HG02870 (cell line): ENCODE data around the gene COG5.
"Not testable (repeated sequence)": the region's sequence is repeated elsewhere in the genome, so short reads cannot be mapped to it uniquely, and the experiment has no call there.

Experiments used
- ATAC-seq: cut with Tn5 transposase; IDR thresholded peaks from one replicate; pipeline ENCODE4 v1.9.1; 2021; ENCODE audit warnings: mild to moderate bottlenecking, moderate library complexity; ENCODE audit not compliant: unreplicated experiment

COG5 gene

DNA sequence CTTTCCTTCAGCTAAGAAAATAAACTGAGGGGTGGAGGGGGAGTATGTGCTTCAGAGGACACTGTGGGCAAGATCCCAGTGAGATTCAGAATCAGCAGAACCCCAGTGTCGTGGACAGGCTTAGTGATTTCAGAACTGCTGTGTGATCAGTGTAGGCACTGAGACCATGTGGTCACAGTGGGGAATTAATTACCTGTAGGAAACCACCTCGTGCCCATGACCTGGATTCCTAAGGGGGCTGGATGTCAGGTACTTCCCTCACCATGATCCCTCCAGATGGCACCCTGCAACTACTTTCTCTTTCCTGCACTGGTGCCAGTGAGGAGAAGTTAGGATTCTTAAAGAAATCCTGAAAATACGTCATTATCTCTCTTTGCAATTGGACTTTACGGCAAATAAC lies 330.5 kb downstream of the COG5 start:
- no peak for ATAC-seq

GRCh38 chr7:107232568-107233090 lies 331.1 kb downstream of the COG5 start:
- ATAC-seq = no peak

GRCh38 chr7:107230334-107230733 lies 333.4 kb downstream of the COG5 start:
- no peak for ATAC-seq

DNA sequence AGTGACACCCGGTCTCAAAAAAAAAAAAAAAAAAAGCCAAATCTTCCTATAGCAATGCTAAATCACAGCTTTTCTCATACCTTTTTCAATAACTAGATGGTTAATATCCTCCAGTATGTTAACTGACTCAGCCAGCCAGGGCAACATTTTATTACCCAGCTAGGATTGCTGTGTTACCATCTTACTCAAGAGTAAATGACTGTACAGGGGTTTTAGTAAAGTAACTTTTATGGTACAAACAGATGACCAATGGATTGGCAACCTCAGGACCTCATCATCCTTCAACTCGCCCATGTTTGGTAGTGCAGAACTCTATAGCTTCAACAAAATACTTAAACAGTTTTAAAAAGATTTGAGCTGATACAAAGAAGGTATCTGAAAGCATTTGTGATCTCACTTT lies 335.4 kb downstream of the COG5 start:
- ATAC-seq = no peak

DNA sequence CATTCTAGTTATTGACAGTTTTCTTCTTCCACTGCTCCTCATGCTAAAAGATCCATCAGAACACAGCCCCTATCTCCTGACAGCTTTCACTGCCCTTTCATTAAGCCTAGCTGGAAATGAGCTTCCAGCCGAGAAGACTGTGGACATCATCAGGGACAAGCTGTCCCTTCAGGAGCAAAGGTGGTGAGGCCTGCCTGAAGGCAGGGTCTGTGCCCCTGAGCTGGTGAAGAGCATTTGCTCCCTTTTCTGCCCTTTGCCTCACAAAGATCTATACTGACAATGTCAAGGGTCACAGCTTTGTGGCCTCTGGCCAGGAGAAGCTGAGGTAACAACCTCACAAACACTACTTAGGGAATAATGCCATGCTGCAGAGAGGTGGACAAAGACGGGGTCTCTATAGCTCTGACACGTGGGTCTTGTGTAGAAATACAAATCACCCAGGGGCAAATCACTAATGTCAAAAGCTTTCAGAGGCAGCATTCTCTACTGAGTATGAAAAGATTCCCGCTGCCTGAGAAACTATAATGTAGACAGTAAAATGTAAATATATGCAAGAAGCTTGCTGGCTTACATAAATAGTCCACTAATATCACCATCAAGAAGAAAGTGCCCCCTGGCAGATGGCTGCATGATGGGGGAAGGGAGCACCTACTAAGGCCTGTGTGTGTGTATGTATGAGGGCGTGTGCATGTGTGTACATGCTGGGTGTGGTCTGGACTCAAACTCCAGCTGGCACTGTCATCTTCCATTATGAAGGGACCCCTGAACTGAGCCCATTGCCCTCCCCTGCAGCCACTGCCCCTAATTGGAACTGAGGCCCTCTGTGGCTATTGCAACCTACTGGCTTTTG lies 339.1 kb downstream of the COG5 start:
- no peak for ATAC-seq

GRCh38 chr7:107220806-107221205 lies 342.9 kb downstream of the COG5 start:
- ATAC-seq = not testable (repeated sequence)

DNA sequence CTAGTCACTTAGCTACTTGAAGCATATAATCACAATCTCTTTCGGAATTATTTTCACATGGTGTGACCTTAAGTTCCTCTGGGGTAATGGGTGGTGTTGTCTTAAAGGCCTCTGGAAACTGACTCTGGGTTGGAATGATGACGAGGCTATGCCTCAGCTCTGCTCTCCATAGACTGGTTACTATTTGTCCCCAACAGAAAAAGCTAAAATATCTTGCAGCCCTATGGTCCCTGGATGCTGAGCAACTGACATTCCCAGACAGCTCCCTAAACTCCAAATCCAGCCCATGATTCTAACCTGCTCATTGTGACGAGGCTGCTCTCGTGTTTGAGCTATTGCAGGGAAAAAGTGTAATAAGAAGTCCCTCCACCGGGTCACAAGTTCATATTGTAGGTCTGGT lies 343.4 kb downstream of the COG5 start:
- ATAC-seq = no peak

GRCh38 chr7:107219563-107220244 lies 344.0 kb downstream of the COG5 start:
- no peak for ATAC-seq

- ATAC-seq = no peak
Measured at GRCh38 chr7:107213945-107214344, 349.8 kb downstream of the COG5 start.

DNA sequence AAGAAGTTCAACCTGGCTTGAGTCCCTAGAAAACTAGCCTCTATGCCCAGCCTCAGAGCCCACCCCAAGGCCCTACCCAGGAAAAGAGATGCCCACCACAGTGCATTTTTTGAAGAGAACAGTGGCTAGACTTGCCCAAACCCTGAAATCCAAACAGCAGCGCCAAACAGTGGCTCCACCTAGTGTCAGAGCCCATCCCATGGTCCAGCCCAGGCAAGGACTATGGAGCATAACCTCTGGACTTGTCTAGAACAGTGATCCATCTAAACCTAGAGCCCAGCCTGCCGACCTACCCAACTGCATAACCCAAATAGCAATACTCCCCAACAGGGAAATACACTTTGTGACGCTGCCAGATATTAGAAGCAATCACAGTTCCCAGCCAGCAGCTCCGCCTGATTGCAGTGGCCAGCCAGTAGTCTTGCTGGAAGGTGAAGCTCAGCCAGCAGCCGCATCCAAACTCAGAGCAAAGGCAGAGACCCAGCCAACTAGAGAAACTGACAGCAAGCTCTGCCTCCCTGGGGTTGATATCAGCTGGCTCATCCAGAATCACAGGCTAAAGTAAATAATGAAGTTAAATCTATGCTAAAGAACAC lies 350.4 kb downstream of the COG5 start:
- ATAC-seq = no peak

- ATAC-seq = no peak
Measured at GRCh38 chr7:107212725-107213124, 351.0 kb downstream of the COG5 start.

DNA sequence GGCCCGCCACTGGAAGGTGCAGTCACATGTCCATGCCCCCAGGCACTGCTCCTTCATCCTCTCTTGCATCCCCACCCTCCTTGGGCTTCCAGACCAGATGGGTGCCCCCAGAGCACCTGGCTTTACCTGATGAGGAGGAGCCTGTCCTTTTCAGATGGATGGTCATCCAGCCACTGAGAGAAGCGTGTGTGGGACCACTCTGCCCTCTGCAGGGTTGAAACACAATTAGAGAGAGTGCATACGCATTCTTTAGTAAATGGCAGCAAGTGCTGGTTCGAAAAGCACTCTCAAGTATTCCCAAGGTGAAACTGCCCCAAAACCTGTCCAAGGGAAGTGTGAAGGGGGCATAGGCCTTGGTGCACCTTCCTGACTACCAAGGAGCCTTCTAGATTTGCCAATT lies 353.3 kb downstream of the COG5 start:
- ATAC-seq = no peak

GRCh38 chr7:107209565-107209964 lies 354.2 kb downstream of the COG5 start:
- no peak for ATAC-seq

DNA sequence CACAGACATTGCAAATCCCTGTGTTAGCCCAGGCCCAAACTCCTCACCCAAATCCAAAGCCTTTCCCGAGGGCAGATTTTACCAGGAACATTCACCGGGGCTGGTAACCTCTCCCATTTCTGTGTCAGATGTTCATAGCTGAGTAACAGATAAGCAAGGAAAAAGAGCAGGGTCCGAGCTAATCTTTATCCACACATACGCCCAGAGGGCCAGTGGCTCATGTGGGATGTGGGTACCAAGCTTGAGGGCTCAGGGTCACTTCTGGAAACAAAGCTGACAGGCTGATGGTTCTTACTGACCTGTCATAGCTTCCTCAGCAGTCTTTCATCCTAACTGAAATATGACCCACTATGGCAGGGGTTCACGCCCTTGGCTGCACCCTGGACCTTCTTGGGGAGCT lies 355.2 kb downstream of the COG5 start:
- no peak for ATAC-seq

DNA sequence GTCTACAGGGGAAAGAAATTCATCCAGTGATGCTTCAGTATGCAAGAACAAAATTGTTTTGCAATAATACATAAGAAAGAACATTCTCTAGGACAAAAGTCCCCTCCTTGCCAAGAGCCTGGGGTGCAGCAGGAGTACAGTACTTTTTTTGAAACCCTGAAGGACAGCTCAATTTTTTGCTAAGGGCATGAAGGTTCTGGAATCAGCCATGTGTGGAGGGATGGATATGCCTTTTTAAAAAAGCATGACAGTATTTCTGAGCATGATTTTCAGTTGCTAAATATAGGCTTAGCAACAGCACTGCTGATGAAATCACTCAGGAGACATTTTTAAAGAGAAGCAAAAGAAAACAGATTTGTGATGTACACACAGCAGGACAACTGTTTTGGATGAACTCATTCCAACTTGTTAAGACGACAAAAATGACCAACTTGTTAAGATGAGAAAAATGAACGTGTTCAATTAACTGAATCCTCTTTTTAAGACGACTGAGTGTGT lies 355.6 kb downstream of the COG5 start:
- ATAC-seq = no peak

GRCh38 chr7:107207459-107207858 lies 356.3 kb downstream of the COG5 start:
- ATAC-seq = no peak

GRCh38 chr7:107206706-107207105 lies 357.0 kb downstream of the COG5 start:
- ATAC-seq = no peak

DNA sequence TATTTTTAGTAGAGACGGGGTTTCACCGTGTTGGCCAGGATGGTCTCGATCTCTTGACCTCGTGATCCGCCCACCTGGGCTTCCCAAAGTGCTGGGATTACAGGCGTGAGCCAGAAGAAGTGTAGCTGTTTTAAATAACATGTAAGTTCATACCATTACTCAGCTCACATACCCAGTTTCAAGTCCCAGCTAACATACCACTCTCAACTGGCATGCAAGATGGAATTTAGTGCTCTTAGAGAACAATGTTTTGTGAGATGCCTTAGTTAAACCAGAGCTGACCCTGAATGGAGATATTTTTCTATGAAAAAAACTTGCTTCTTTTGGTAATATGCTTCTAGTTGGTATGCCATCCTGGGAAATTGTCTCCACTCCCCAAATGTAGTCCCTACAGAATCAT lies 357.6 kb downstream of the COG5 start:
- ATAC-seq = no peak

- ATAC-seq = no peak
Measured at GRCh38 chr7:107203607-107204006, 360.1 kb downstream of the COG5 start.

DNA sequence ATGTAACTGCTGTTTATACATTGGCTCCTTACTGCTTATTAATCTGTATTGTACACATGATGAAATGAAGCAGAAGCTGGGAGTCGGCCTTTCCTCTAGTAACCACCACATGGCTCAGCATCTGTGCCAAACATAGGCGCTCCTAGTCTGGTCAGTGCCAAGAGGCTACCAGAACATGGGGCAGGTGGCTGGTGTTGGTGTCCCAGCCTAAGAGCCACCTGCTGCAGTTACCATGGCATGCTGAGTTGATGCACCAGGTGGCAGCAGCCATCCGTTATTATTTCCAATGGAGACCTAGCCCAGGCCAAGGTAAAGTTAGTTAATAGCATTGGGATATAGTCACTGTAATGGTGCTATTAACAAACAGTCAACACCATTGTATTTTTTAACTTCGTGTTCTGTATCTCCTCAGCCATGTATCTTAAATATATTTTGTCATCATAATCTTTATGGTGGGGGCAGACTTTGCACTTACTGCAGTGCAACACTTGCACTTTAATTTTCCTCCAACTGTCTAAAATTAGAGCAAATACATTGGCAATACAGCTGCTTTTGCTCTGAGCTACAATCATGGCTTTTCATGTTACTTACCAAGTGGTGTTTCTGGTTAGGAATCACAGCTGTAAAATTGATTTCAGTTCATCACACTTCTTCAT lies 361.8 kb downstream of the COG5 start:
- peak; percentile 73 for ATAC-seq
